CD4-positive, alpha-beta T cell treated with Interleukin-4 for 4 hours (primary cell): ENCODE measurements around the gene ACOXL.

Experiments used
- DNase-seq: peaks from one replicate; pipeline ENCODE4 v3.0.0-alpha.2; 2020

ACOXL gene

DNA sequence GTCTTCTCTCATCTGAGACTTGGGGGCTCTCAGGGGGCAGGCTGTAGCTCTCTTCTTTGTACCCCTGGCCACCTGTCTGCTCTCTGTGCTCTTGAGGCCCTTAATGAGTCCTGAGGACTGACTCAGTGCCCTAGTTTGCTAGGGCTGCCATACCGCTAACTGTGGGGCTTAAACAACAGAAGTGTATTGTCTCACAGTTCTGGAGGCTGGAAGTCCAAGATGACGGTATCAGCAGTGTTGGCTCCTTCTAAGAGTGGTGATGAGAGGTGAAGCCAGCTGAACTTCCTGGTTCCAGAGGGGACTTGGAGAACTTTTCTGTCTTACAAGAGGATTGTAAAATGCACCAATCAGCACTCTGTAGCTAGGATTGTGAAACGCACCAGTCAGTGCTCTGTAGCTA is 67.0 kb downstream of the ACOXL start:
- no peak for DNase-seq

DNA sequence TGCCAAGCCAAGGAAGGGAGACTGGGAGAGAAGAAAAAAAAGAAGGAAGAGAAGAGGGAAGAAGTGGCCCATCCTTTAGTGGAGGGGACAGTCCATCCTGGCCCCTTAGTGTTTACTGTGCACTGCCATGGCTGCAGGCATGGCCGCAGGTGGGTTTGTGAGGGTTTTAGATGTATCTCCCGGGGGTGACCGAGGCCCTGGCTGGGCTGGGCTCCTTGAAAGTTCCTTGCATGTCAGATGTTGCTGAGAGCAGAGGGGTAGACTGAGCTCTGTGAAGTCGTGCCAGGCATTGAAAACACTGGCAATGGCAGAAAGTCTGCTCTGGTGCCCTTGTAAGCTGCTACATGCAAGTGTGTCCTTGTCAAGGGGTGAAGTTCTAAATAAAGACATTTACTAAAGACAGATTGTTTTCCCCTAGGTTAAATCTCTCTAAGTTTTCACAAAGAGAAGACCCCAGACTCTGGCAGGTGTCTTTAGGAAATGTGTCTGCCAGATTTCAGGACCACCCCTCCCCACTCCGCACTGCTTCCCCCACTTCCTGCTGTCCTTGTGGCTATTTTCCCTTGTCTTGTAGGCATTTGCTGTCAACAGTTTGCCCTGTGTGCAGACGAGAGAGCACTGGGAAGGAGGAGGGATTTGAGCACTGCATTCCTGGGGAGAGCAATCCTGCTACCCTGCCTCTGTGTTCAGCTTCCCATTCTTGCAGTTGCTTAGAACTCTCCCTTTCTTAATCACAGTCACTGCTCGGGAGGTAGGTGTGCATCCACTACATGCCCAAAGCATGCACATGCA is 68.4 kb downstream of the ACOXL start:
- DNase-seq = no peak

DNA sequence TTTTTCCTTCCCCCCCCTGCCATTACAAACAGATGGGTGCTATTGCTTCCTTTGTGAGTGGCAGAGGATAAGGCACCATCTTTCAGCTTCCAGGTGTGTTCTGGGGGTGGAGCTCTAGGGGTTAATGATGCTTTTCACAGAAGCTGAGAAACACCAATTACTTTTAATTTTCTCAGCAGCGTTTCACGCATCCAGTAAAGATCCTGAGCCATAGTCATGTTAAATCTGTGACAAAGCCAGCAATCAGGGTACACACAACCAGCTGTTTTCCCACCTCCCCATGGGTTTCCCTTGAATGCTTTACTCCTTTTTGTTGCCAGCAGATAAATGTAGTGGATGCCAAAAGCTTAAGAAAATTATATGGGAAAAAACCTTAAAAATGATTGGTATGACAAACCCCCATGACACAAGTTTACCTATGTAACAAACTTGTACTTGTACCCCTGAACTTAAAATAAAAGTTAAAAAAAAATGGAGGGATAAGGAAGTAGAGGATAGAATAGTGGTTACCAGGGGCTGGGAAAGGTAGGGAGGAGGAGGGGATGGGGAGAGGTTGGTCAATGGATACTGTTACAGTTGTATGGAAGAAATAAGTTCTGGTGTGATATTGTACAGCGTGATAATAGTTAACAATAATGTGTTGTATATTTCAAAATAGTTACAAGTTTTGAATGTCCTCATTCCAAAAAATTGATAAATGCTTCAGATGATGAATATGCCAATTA is 70.0 kb downstream of the ACOXL start:
- no peak for DNase-seq

DNA sequence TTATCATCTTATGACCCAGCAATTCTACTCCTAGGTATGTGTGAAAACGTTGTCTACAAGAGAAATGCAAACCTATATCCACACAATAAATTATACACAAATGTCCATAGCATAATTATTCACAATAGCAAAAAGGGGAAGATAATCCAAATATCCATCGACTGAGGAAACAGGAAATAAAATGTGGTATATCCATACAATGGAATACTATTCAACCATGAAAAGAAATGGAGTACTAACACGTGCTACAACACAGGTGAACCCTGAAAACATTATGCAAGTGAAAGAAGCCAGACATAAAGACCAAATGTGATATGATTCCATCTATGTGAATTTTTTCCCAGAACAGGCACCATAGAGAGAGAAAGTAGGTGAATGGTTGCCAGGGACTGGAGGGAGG is 72.1 kb downstream of the ACOXL start:
- DNase-seq = no peak

DNA sequence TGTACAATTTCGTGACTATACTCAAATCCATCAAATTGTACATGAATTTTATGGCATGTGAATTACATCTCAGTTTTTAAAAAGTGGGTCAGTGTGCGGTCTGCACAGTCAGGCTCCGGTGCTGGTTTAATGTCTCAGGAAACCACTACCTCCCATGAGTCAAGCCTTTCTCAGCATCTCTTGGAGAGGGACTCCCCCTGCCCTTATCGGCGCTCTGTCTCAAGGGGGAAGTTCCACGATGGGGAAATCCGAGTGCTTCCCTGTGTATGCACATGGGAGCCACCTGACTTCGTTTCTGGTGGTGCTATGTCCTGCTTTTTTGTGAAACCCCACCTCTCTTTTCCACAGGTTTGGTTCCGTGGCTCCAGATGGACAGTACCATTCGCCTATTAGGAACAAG is 72.5 kb downstream of the ACOXL start:
- peak; percentile 59 for DNase-seq

DNA sequence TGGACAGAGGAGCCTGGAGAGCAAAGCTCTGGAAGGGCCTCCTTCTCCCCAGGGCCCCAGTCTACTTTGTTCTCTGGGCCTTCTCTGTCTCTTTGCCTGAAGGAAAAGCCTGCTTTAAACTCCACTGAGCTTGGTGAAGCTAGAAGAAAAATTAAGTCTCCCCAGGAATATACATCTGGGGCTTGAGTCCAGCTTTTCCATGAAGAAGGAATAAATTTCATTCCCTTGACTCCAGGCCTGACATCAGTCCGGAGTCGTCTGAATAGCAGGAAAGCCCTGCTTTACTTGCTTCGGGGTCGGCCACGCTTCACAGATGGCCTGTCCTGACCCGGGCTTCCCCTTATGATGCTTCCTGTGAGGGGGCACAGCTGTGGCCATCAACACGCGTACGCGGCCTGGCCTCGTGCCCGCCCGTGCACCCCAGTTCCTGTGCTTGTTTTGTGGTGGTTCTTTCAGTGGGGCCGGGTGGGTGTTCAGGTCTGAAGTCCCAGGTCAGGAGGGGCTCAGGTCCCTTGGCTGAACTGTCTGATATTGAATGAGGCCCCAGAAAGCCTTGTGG is 73.6 kb downstream of the ACOXL start:
- no peak for DNase-seq

DNA sequence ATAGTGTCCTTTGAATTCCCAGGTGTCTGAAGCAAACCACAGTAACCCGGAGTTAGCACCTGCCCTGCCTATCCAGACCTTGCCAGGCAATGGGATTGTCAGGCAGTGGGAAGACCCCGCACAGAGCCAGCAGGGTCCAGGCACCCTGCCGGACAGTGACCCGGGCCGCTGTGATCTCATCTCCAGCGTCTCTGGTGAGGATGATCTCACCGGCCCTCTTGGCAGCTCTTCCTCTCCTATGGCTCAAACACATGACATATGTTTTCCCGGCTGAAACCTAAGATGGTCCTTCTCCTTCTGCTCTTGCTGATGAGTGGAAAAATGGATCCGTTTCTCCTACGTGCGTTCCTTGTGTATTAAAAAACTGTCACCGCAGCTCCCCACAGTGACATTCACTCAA is 75.1 kb downstream of the ACOXL start:
- DNase-seq = no peak

DNA sequence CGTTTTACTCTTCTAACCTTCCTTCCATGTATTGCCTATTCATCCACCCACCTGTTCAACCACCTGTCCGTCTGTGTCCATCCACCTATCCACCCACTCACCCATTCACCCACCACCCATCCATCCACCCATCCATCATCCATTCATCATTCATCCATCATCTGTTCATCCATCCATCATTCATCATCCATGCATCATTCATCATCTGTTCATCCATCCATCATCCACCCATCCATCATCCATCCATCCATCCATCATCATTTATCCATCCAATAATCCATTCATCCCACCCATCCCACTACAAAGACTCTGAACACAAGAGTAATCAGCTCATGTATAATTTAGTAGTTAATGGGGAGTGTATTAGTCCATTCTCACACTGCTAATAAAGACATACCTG is 78.0 kb downstream of the ACOXL start:
- DNase-seq = no peak

DNA sequence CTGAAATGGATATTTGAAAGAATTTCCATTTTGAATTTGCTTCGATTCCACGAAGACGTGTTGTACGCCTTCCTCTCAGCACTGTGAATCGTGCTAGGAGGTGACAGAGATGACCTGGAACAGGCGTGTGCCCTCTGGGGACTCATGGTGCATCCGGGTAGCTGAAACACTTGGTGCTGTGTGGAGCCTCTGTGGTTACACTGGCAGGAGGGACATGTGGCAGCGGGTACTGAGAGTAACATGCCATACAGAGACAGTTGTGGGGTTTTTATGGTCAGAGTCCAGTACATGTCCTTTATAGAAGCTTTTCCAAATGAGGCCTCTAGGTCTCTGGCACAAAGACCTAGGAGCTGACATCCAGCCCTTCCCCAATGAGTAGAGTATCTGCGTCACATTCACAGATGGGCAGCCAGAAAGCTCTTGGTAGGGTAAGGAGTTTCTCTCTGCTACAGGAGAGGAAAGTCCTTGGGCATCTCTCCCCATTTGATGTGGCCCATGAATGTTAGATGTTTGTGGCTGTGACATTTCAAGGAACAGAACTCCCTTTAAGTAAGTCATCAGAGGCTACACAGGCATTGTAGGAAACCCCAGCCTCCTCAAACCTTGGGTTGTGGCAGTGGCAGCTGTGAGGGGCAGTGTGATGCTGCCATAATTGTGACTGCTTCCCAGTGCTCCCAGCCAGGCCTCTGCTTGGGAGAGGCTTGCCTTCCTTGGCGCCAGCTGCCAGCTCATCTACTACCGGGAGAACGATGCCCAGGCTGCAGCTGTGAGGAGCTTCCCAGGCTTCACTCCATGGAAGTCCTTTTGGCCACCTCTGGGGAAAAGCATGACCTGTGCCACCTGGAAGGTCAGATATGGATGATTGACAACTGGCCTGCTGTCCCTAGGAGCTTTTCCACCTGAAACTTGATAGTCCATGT is 80.6 kb downstream of the ACOXL start:
- no peak for DNase-seq

DNA sequence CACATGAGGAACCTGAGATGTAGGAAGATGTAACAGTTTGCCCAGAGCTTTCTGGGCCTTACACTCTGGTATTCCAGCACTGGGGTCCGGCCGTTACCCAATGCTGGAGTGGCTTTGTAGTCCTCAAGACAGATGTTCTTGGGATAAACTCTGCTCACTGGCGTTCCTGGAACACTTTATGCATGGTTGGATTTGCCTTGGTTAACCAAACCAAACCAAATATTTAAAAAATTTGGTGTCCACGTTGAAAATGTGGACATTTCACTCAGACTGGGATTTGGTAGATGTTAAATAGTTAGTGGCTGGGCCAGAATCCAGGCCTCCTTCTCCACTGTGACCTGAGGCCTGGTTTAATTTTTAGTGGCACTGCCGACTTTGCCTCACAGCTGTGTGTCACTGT is 81.5 kb downstream of the ACOXL start:
- no peak for DNase-seq

DNA sequence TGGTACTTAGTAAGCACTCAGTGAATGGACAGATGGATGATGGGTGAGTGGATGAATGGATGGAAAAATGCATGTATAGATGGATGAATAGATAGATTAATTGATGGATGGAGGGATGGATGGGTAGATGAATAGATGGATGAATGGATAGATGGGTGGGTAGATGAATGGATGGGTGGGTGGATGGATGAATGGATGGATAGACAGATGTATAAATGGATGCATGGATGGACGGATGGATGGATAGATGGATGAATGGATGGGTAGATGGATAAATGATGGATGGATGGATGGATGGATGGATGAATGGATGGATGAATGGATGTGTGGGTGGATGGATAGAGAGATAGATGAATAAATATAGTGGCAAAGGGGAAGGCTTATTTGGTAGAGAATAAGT is 83.6 kb downstream of the ACOXL start:
- DNase-seq = no peak

DNA sequence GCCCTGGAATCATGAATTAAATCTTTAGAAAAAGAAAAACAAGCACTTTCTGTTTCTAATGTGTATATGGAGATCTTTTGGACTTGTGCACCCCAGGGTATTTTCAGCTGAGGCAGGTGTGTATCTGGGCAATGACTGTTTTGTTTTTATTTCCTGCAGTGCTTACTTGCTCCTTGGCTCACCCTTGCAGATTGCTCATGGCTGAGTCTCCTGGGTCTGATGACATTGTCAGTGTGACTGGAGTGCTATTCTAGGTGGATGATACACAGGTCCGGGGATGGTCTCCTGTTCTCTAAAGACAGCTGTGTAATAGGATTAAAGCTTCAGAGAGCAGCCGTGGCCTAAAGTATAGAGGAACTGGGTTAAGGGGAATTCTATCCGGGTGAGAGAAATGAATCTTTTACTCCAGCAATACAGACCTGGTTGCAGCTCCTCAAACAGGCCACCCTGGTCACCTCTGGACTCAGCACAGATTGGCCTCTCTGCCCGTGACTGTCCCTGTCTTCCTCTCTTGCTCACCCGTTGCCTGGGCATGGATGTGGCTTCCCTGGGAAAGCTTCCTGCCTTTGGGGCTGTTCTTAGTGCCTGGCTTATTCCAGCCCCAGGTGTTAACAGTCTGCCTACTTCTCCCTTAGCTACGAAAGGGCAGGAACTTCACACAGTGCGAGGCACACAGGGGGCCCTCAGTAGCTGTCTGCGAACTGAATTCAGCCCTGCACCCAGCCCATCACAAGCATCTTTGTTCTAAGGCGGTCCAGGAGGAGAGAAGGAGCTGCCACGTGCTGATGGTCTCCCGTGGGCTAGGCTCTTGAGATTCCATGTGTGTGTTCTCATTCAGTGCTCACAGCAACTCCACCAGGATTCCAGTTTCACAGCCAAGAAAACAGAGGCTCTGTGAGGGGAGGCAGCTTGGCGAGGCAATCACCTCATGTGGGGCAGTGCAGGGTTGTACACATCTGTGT is 84.3 kb downstream of the ACOXL start:
- DNase-seq = no peak

DNA sequence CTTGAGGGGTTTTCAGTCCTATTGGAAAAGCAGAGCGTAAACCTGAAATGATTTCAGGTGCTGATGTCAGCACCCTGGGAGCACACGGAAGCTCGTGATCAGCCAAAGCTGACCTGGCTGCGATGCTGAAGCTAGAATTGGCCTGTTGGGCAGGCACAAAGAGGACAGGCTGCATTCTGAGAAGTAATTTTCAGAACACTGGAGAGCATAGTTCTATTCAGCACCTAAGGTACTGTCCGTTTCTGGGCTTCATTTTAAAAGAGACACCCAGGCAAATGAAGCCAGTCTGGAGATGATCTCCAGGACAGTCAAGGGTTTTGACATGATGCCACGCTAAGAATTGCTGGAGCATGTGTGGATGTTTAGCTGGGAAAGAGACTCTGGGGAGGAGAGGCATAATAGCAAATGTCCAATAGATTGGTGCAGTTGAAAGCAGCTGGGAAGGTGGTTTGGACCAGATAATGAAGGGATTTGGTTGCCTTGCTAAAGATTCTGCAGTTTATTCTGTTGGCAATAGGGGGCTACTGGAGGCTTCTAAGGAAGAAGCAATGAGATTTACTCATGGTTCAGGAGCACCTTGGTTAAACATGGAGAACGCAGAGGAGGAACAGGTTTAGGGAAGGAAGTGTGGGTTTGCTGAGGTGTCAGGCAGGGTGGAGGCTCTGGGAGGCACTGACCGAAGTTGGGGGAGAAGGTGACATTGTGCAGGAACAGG is 86.6 kb downstream of the ACOXL start:
- DNase-seq = no peak

DNA sequence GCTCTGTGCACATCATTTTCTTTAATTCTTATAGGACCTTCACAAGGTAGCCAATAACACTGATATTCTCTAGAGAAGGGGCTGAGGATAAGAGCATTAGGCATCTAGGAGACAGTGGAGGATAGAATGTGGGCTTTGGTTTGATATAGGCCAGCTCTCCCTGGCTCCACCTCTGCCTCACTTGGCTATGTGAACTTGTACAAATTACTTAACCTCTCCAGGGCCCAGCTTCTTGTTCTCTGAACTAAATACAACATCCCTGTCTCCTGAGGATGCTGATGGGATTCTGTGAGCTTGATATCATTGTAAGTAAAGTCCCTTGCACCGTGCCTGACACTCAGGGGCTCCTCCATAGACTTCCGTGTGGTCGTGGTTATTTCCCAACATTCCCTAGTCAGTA is 87.3 kb downstream of the ACOXL start:
- no peak for DNase-seq

DNA sequence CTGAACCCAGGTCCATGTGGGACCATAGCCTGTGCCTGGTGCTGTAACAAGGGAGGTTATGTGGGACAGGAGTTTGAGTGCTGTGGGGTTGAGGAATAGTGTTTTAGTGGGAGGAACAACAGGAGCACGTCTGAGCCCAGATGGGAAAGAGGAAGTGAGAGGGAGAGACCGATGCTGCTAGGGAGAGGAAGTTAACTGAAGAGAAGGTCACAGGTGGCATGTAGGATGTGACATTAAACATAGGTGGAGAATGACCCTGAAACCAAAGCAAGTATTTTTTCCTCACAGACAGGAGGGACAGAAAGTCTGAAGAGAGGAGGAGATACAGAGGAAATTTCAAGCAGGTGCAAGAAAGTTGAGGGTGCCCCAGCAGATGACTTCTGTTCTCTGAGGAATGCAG is 87.8 kb downstream of the ACOXL start:
- DNase-seq = no peak

DNA sequence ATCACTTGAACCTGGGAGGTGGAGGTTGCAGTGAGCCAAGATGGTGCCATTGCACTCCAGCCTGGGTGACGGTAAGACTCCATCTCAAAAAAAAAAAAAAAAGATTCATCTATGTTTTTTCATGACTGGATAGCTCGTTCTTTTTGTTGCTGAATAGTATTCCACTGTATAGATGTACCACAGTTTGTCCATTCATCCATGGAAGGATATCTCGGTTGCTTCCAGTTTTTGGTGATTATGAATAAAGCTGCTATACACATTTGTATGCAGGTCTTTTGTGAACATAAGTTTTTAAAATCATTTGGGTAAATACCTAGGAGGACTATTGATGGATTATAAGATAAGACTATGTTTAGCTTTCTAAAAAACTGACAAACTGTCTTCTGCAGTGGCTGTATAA is 90.8 kb downstream of the ACOXL start:
- no peak for DNase-seq

DNA sequence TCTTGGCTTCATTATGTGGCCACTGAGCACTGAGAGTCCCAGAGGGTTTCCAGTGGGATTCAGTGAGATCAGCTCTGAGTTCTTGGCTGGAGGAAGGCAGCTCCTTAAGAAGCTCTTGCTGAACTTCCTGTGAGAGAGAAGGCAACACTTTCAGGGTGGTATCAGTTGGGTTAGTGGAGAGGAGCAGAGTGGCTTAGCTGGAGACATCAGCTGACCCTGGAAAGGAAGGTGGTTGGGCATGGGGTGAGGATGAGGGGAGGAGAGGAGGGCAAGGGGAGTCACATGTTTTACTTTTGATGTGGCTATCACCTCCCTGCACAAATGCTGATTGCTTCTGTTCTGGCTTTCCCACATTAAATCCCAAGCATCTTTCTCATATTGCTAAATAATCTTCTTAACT is 95.1 kb downstream of the ACOXL start:
- DNase-seq = no peak

DNA sequence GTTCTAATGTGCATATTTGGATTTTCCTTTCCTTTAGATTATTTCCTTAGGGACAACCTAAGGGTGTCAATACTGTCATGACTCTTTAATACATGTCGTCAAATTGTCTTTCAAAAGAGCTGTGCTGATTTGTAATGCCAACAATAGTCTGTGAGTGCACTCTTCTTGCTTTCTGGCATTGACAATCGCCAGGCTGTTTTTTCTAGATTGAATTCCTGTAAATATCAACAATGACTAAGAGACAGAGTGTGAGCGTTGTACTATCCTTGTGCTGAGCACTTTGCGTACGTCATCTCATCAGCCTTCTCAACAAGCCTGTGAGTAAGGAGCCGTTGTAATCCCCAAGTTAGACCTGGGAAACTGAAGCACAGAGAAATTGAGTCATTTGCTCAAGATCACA is 96.0 kb downstream of the ACOXL start:
- DNase-seq = no peak

DNA sequence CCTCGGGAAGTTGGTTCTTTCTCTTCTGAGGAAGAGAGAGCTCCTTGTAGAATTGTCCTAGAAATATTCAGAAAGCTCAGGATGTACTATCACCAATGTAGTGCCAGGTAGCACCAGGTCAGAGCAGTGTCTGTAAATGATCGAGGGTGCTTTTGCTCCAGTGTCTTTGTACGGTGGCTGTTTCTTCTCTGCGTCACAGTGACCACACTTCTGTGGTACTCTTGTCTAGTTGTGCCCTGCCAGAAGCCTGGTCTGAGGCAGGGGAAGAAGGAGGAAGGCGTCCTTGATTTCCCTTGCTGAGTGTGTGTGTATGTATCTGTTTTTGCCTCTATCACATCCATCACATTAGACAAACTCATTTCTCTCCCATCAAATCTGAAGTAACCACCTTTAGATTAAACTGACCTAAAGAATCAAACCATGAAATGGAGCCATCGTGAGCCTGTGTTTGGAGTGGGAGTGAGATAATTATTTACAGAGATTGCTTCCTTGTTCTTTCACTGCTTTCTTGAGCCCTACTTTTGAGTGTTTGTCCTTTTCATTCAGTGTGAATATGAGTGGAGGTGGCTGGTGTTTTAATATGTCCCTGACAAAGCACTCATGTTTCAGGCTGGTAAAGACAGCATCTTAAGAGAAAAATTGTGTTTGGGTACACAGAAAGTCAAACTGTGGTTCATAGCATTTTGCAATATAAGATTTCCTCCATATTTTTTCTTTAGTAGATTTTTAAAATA is 97.2 kb downstream of the ACOXL start:
- DNase-seq = no peak

DNA sequence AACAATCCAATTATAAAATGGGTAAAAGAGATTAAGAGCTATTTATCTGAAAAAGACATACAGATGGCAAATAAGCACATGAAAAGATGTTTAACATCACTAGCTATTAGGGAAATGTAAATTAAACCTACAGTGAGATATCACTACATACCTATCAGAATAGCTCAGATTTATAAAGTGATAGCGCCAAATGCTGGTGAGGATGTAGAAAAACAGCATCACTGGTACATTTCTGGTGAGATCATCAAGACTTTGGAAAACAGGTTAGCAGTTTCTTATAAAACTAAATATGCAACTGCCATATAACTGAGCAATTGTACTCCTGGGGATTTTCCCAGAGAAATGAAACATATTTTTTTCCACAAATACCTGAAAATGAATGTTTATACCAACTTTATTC is 100.4 kb downstream of the ACOXL start:
- DNase-seq = no peak
